SU-DHL-6 (cell line): ENCODE results near the gene KRTAP10-10.
"Not testable (repeated sequence)": the region's sequence is repeated elsewhere in the genome, so short reads cannot be mapped to it uniquely, and the experiment has no call there.

ENCODE experiments used
- CTCF ChIP-seq: fragments of 200-600 bp; sonication (generic); IDR thresholded peaks from one replicate; pipeline ENCODE4 v1.5.1; 2017; ENCODE audit warnings: antibody characterized with exemption, mild to moderate bottlenecking, low read length, moderate library complexity; ENCODE audit not compliant: insufficient read depth, poor library complexity, severe bottlenecking
- EZH2phosphoT487 ChIP-seq: fragments of 200-600 bp; sonication (generic), shearing (Covaris generic); conservative IDR thresholded peaks from 2 replicates; pipeline ENCODE4 v1.6.1; 2018; ENCODE audit warnings: mild to moderate bottlenecking, antibody characterized with exemption, low read length, moderate library complexity, mixed read lengths

GRCh38 chr21:44638506-44639330 is 1.6 kb downstream of the KRTAP10-10 start:
- TF ChIP-seq CTCF, EZH2phosphoT487: not testable (repeated sequence)
